ENCODE measurements around the gene OR10H4. TPM values are rescaled to one million over a fixed set of nuclear protein-coding genes. Genes with fewer than 3 reads are reported as not detected.

Gene OR10H4
- total and polyA plus RNA-seq, 2 experiments from 2014 or later = not detected

DNA sequence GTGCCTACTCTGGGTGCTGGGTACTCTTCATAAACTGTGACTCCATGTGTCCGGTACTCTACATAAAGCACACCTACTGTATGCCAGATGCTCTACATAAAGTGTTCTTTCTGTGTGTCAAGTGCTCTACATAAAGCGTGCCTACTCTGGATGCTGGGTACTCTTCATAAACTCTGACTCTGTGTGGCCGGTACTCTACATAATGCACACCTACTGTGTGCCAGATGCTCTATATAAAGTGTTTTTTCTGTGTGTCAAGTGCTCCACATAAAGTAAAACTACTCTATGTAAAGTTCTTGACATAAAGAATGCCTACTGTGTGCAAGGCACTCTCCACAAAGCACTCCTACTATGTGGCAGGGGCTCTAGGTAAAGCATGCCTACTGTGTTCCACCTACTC lies 12.6 kb upstream of the OR10H4 start:
- no peaks in the 10 kb centered on the region; the same call in 1 of the 2 replicates for H3K36me3 ChIP-seq (ENCODE audit: insufficient read depth)
- ATAC-seq (no peak), DNase-seq (ENCODE audit: low spot score) (no peak)
- no peaks in the 10 kb centered on the region for H3K4me1 ChIP-seq (ENCODE audit: insufficient read depth)
- H3K4me1 Mint-ChIP-seq = no peaks in the 10 kb centered on the region
- no peak overlapping the region for H3K4me3 Mint-ChIP-seq
- TF ChIP-seq NANOG (IDR thresholded peaks at IDR 0.05; ENCODE audit: borderline replicate concordance) (no peak), STAT1 (IDR thresholded peaks at IDR 0.05; ENCODE audit: unreplicated experiment) (no peak), JUNB (IDR thresholded peaks at IDR 0.05; ENCODE audit: unreplicated experiment) (no peak), ZNF114 (CRISPR knock-in tag; IDR thresholded peaks at IDR 0.05) (no peak), ZNF331 (CRISPR knock-in tag; IDR thresholded peaks at IDR 0.05; ENCODE audit: low read depth) (no peak), CREB1 (CRISPR knock-in tag; IDR thresholded peaks at IDR 0.05; ENCODE audit: low read depth) (no peak)
- TF ChIP-seq, protein P1, sequence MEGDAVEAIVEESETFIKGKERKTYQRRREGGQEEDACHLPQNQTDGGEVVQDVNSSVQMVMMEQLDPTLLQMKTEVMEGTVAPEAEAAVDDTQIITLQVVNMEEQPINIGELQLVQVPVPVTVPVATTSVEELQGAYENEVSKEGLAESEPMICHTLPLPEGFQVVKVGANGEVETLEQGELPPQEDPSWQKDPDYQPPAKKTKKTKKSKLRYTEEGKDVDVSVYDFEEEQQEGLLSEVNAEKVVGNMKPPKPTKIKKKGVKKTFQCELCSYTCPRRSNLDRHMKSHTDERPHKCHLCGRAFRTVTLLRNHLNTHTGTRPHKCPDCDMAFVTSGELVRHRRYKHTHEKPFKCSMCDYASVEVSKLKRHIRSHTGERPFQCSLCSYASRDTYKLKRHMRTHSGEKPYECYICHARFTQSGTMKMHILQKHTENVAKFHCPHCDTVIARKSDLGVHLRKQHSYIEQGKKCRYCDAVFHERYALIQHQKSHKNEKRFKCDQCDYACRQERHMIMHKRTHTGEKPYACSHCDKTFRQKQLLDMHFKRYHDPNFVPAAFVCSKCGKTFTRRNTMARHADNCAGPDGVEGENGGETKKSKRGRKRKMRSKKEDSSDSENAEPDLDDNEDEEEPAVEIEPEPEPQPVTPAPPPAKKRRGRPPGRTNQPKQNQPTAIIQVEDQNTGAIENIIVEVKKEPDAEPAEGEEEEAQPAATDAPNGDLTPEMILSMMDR (conservative IDR thresholded peaks at IDR 0.05; ENCODE audit: low read depth in 2 of 2) = no peak
- TF ChIP-seq, protein P2, sequence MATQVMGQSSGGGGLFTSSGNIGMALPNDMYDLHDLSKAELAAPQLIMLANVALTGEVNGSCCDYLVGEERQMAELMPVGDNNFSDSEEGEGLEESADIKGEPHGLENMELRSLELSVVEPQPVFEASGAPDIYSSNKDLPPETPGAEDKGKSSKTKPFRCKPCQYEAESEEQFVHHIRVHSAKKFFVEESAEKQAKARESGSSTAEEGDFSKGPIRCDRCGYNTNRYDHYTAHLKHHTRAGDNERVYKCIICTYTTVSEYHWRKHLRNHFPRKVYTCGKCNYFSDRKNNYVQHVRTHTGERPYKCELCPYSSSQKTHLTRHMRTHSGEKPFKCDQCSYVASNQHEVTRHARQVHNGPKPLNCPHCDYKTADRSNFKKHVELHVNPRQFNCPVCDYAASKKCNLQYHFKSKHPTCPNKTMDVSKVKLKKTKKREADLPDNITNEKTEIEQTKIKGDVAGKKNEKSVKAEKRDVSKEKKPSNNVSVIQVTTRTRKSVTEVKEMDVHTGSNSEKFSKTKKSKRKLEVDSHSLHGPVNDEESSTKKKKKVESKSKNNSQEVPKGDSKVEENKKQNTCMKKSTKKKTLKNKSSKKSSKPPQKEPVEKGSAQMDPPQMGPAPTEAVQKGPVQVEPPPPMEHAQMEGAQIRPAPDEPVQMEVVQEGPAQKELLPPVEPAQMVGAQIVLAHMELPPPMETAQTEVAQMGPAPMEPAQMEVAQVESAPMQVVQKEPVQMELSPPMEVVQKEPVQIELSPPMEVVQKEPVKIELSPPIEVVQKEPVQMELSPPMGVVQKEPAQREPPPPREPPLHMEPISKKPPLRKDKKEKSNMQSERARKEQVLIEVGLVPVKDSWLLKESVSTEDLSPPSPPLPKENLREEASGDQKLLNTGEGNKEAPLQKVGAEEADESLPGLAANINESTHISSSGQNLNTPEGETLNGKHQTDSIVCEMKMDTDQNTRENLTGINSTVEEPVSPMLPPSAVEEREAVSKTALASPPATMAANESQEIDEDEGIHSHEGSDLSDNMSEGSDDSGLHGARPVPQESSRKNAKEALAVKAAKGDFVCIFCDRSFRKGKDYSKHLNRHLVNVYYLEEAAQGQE (IDR thresholded peaks at IDR 0.05; ENCODE audit: unreplicated experiment) = no peak
- no peaks in the 10 kb centered on the region for H3F3A ChIP-seq (replicated peaks; ENCODE audit: low read depth)
- no peaks in the 10 kb centered on the region for H3K79me2 ChIP-seq (replicated peaks; ENCODE audit: insufficient read depth)
- H3K27ac ChIP-seq (ENCODE audit: low read depth) = no peak overlapping the region
- H3K4me3 ChIP-seq = no peak overlapping the region
- H2AFZ ChIP-seq = no peak overlapping the region
- no peak overlapping the region for H3K27ac Mint-ChIP-seq
- peaks cover 3% of the 10 kb centered on the region for H3K27me3 Mint-ChIP-seq (ENCODE audit: insufficient read depth, low read depth, poor library complexity)
- H3K4me2 ChIP-seq = no peak overlapping the region
- H3K9me2 ChIP-seq (ENCODE audit: insufficient read depth) = no peaks in the 10 kb centered on the region
- peaks cover 8% of the 10 kb centered on the region for H3K36me3 Mint-ChIP-seq (ENCODE audit: low read depth)
- no peaks in the 10 kb centered on the region for H3K27me3 ChIP-seq (ENCODE audit: insufficient read depth)
- no peaks in the 10 kb centered on the region for H4K20me1 ChIP-seq (replicated peaks; ENCODE audit: insufficient read depth)
- H3K9me3 Mint-ChIP-seq = peaks cover 76% of the 10 kb centered on the region

DNA sequence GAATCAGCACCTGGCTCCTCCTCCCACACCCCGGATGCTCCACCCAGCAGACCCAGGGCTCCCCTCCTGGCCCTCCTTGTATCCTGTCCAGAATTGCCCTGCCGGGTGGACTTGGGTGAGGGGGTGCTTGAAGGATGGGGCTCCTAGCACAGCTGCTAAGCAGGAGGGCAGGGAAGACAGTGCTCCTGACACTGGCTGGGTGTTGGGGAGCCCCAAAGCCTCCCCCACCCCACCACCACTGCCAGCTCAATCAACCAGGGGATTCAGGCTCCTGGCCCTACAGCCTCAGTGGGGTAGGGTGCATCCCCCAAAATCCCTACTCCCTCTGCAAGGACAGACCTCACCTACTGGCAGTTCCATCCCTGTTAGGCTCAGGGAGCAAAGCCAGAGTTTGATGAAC lies 11.9 kb upstream of the OR10H4 start:
- Histone ChIP-seq H3K4me2 (no peak overlapping the region), H3K27ac (ENCODE audit: low read depth) (no peak overlapping the region), H4K20me1 (replicated peaks; ENCODE audit: insufficient read depth) (no peaks in the 10 kb centered on the region), H3K4me1 (ENCODE audit: insufficient read depth) (no peaks in the 10 kb centered on the region), H2AFZ (no peak overlapping the region), H3K27me3 (ENCODE audit: insufficient read depth) (no peaks in the 10 kb centered on the region), H3F3A (replicated peaks; ENCODE audit: low read depth) (no peaks in the 10 kb centered on the region), H3K9me2 (ENCODE audit: insufficient read depth) (no peaks in the 10 kb centered on the region), H3K4me3 (no peak overlapping the region), H3K79me2 (replicated peaks; ENCODE audit: insufficient read depth) (no peaks in the 10 kb centered on the region), H3K36me3 (ENCODE audit: insufficient read depth) (peaks cover under 1% of the 10 kb centered on the region; the same call in 1 of the 2 replicates)
- H3K27ac Mint-ChIP-seq = no peak overlapping the region
- H3K27me3 Mint-ChIP-seq (ENCODE audit: insufficient read depth, low read depth, poor library complexity) = peaks cover 2% of the 10 kb centered on the region
- ATAC-seq (no peak), DNase-seq (ENCODE audit: low spot score) (no peak)
- no peak overlapping the region for H3K4me3 Mint-ChIP-seq
- H3K4me1 Mint-ChIP-seq = no peaks in the 10 kb centered on the region
- peaks cover 81% of the 10 kb centered on the region for H3K9me3 Mint-ChIP-seq
- H3K36me3 Mint-ChIP-seq (ENCODE audit: low read depth) = peaks cover 6% of the 10 kb centered on the region; the same call in 2 of the 3 replicates
- no peak for TF ChIP-seq NANOG (IDR thresholded peaks at IDR 0.05; ENCODE audit: borderline replicate concordance)
- no peak for TF ChIP-seq EZH2 (IDR thresholded peaks at IDR 0.05; ENCODE audit: low read depth, unreplicated experiment)
- TF ChIP-seq, protein P2 (IDR thresholded peaks at IDR 0.05; ENCODE audit: unreplicated experiment) = no peak
- TF ChIP-seq, protein P1 (conservative IDR thresholded peaks at IDR 0.05; ENCODE audit: low read depth in 2 of 2) = no peak
- no peak for TF ChIP-seq CREB1 (CRISPR knock-in tag; IDR thresholded peaks at IDR 0.05; ENCODE audit: low read depth)
- TF ChIP-seq EZH2phosphoT487 (IDR thresholded peaks at IDR 0.05; ENCODE audit: unreplicated experiment) = no peak
- TF ChIP-seq, protein P3, sequence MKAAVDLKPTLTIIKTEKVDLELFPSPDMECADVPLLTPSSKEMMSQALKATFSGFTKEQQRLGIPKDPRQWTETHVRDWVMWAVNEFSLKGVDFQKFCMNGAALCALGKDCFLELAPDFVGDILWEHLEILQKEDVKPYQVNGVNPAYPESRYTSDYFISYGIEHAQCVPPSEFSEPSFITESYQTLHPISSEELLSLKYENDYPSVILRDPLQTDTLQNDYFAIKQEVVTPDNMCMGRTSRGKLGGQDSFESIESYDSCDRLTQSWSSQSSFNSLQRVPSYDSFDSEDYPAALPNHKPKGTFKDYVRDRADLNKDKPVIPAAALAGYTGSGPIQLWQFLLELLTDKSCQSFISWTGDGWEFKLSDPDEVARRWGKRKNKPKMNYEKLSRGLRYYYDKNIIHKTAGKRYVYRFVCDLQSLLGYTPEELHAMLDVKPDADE (IDR thresholded peaks at IDR 0.05) = no peak
- TF ChIP-seq POLR2AphosphoS5 (IDR thresholded peaks at IDR 0.05; ENCODE audit: low read depth) = no peak
- TF ChIP-seq ZNF331 (CRISPR knock-in tag; IDR thresholded peaks at IDR 0.05; ENCODE audit: low read depth) = no peak
- no peak for TF ChIP-seq STAT1 (IDR thresholded peaks at IDR 0.05; ENCODE audit: unreplicated experiment)
